ENCODE data around the gene FNBP1.
A peak's percentile ranks its signal among the peaks of the same experiment; 100 is the strongest.

FNBP1 gene

DNA sequence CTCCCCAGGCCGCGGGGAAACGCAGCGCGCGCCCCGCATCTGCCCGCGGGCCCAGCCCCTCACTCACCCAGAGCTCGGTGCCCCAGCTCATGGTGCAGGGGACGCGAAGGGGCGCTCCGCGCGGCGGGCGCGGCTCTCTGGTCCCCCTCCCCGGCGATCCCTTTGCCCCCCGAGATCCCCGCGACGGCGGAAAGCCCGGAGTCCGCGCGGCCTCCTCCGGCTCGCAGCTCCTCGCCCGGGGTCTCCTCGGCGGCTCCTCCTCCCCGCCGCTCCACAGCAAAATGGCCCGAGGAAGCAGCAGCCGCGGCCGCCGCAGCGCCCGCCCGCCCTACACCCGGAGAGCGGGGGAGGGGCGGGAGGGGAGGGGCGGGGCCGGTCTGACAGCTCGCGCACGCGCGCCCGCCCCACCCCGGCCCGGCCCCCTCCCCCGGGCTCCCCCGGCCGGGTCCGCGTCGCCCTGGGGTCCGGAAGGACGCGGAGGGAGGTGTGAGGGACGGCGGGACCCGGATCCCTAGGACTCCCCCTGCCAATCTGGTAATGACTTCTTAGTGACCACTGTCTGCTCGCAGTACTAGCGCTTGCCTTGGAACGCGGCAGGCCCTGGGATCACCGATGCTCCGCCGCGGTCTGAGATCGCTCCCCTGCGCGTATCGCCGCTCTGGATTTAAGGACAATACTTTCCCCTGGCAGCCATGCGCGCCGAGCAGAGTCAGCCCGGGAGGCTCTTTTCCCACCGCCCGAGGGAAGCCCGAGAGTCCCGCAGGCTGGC, at the start of gene FNBP1:
Gene FNBP1, minus strand, starts transcription at position 305 of the 769 bp plus-strand sequence. Its CDS starts 214 bp downstream, at position 91.
- peak; percentile 79 for DNase-seq

GRCh38 chr9:130090915-130091314, 47.9 kb upstream of the FNBP1 start:
- DNase-seq, result no peak

DNA sequence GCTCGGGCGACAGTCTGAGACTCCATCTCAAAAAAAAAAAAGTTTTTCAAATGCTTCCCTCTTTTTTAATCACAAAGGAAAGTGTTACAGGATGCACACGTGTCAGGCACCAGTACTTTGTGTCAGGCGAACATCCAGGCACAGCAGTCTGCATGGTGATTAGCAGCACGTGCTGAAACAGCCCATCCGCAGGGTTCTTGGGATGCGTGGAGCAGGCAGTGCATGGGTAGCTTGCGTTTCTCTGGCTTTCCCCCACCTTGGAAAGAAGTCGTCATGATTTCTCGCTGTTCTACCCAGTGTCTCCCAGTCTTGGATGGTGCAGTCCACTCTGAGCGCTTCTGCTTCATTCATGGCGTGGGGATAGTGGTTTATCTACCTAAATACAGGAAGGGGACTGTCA, 46.2 kb upstream of the FNBP1 start:
- no peak for DNase-seq

- DNase-seq, result no peak
Measured at GRCh38 chr9:130088051-130088450, 45.1 kb upstream of the FNBP1 start.

GRCh38 chr9:130084337-130084736, 41.3 kb upstream of the FNBP1 start:
- no peak for DNase-seq

DNA sequence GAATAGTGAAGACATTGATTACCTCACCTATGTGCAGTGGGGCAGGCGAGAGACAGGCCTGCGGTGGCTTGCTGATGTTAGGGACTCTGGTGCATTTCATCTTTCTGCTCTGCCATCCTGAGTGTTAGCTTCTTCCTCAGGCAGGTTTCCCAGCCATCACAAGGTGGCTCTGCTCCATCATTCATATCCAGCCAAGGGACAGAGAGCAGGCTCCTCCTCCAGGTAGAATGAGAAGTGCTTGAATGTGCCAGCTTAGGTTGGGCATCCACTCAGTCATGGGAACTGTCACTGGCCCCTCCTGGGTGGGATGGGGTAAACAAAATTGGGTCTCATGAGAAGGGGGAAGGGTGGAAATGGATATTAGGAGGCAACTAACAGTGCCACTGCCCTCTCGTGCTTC, 35.6 kb upstream of the FNBP1 start:
- no peak for DNase-seq

GRCh38 chr9:130073373-130073772, 30.4 kb upstream of the FNBP1 start:
- DNase-seq, result no peak

- no peak for DNase-seq
Measured at GRCh38 chr9:130072515-130073235, 29.7 kb upstream of the FNBP1 start.

DNA sequence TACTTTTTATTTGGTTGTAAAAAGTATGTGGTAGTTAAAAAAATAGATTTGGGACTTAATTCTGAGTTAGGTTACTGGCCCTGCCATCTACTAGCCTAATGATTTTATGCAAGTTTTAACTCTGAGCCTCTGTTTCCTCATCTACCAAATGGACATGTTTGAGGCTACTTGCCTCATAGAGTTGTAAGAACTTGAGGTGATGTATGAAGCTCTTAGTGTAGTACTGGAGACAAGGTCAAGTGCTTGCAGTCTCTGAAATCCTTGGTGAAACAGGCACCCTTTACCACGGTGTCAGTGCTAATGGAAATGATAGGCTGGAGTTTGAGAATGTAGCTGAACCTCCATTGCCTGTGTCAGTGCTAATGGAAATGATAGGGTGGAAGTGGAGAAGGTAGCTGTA, 26.1 kb upstream of the FNBP1 start:
- DNase-seq, result no peak

GRCh38 chr9:130064621-130065020, 21.6 kb upstream of the FNBP1 start:
- DNase-seq, result no peak

DNA sequence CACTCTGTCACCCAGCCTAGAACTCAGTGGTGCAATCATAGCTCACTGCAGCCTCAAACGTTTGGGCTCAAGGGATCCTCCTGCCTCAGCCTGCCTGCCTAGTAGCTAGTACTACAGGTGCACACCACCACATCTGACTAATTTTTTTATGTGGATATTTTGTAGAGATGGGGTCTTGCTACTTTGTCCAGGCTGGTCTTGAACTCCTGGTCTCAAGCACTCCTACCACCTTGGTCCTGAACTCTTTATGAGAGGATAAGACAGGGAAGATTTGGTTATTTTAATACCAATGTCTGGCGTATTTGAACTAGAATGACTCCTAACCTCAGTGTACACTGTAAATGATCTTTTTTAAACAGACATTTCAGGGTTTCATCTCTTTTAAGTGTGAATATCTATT, 19.8 kb upstream of the FNBP1 start:
- no peak for DNase-seq

DNA sequence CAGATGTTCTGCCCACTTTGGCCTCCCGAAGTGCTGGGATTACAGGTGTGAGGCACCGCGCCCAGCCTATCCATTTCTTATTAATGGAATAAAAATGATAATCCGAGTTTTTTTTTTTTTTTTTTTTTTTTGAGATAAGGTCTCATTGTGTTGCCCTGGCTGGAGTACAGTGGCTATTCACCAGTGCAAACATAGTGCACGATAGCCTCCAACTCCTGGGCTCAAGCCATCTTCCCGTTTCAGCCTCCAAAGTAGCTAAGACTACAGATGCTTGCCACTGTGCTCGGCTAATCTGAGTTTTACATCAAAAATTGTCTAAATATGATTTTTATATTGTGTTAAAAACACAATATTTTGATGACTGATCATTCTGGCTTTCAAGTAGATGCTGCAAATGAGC, 17.3 kb upstream of the FNBP1 start:
- no peak for DNase-seq

GRCh38 chr9:130058887-130059286, 15.9 kb upstream of the FNBP1 start:
- DNase-seq, result no peak

DNA sequence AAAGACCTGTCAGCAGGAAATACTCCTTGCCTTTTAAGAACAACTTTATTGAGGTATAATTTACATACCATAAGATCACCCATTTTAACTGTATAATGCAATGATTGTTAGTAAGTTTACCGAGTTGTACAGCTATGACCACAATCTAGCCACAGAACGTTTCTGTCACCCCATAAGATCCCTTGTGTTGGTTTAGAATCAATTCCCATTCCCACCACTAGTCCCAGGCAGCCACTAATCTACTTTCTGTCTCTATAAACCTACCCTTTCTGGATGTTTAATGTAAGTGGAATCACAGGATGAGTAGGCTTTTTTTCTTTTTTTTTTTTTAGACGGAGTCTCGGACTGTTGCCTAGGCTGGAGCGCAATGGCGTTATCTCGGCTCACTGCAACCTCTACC, 15.2 kb upstream of the FNBP1 start:
- no peak for DNase-seq

- DNase-seq, result no peak
Measured at GRCh38 chr9:130054820-130055219, 11.8 kb upstream of the FNBP1 start.

DNA sequence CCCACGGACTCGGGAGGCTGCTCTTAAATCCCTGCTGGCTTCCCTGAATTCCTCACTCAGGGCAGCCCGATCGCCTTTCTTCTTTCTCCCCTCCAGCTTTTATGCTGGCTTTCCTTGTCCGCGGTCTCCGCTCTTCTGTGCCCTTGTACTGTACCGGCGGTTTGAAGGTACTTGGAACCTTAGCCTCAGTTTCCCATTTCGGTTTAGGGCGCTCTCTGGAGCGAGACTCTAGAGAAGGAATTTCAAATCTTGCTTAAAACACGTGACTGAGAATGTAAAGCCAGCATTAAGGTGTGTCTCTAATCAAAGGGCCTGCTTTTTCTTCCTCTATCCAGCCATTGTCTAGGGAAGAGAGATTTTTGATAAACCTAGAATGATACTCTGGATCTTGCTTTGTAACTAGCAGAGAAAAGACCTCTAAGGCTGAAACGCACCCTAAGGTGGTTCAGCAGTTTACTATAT, 11.4 kb upstream of the FNBP1 start:
- DNase-seq, result no peak

DNA sequence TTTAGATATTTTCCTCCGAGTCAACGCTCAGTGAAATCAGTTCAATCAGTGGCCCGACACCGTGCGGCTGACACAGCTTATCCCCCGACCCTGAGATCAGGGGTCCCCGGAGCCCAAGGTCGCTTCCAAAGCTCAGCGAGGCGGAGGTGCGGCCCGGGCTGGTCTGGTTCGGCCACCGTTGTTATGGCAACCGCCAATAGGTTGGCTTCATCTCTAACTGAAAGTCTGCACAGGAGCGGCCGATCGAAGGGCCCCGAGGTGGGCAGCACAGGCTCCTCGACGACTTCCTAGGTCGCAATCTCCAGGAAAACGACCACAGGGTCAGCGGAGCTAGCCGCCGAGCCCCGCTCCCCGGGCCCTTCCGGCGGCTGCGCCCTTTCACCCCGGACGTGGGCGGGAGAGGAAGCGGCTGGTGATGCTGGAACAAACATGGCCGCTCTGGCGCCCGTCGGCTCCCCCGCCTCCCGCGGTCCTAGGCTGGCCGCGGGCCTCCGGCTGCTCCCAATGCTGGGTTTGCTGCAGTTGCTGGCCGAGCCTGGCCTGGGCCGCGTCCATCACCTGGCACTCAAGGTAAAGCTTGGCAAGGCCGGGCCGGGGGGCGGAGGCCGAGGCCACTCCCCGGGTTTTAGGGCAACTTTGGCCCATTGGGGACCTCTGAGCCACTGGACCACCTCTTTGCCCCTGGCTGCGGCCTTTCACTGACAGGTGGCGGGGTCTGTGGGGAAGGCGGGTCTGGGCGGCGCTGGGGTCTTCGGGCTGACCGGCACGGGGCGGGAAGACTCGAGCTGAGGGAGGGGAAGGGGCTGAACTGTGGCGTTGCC, 10.7 kb upstream of the FNBP1 start, which contains the start of gene GPR107:
Gene GPR107, plus strand, starts transcription at position 403 of the 821 bp plus-strand sequence. Its CDS starts 27 bp downstream, at position 430.
- peak; percentile 77 for DNase-seq

GRCh38 chr9:130053109-130053503, 10.1 kb upstream of the FNBP1 start:
- no peak for DNase-seq

GRCh38 chr9:130051855-130052254, 8.9 kb upstream of the FNBP1 start:
- DNase-seq, result no peak

DNA sequence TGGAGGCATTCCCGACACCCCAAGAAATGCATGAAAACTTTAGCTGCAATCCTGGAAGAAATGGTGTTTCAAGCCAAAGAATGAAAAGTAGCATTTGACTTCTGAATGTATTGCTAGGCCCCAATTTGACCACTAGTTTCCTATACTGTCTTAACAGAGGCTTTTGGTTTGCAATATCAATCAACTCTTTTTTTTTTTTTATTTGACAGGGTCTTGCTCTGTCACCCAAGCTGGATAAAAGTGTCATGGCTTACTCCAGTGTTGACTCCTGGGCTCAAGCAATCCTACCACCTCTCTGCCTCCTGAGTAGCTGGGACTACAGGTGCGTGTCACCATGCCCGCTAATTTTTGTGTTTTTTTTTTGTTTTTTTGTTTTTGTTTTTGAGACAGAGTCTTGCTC, 7.5 kb upstream of the FNBP1 start:
- DNase-seq, result no peak

GRCh38 chr9:130049431-130050210, 6.6 kb upstream of the FNBP1 start:
- DNase-seq, result no peak

DNA sequence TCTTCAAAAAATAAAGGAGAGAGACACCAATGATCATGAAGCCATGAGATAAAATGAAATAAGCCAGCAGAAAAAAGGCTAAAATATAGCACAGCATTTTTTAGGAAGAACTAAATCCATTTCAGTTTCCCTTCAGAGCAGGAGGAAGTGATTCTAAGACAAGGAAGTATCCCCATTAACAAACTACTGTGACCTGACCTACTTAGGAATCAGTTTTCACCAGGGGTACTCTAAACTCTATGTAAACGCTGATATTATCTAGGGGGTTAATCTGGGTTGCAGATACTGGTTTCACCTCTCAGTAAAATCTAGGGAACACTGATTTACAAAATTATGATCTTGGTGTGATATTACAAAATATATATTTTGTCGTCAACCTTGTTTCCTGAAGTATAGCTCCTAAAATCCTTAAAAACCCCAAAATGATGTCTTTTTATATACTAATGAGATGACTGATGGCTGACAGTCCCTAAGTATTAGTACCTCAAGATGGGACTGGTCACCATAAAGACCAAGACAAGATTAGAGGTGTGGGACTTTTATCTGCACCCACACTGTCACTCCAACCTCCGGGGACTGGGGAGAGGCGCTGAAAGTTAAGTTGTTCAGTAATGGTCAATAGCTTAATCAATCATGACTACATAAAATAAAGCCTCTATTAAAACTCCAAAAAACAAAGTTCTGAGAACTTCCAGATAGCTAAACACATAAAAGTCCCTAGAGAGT, 2.9 kb upstream of the FNBP1 start:
- no peak for DNase-seq

Data from NCI-H345 (cell line).